Adrenal gland (tissue), 5 donors: ENCODE data around the gene MBOAT7.

Experiments
- POLR2A ChIP-seq, 2 donors: fragments of 450-650 bp; IDR thresholded peaks; one replicate each; pipeline ENCODE4 v1.6.1; 2017; ENCODE audit warnings: antibody characterized with exemption in 2 of 2, mild to moderate bottlenecking in 2 of 2, moderate library complexity in 1 of 2
- TF ChIP-seq, protein P1 (sequence below), 6 experiments: fragments of 450-650 bp in 4 of 6; fragments of 200-600 bp in 2 of 6; sonication (generic) in 1 of 6; IDR thresholded peaks; 1 replicate in 5 of 6; 2 replicates in 1 of 6; pipeline versions ENCODE4 v1.5.1 to v1.8.0; 2016 to 2021; ENCODE audit warnings: antibody characterized with exemption in 6 of 6, mild to moderate bottlenecking in 2 of 6, moderate library complexity in 1 of 6
- donor health status: DM: no; HTN: no; CAD: no.

GRCh38 chr19:54164369-54165068 is 24.9 kb downstream of the MBOAT7 start:
- no peak for TF ChIP-seq POLR2A (IDR thresholded peaks at IDR 0.05)
- TF ChIP-seq, protein P1, sequence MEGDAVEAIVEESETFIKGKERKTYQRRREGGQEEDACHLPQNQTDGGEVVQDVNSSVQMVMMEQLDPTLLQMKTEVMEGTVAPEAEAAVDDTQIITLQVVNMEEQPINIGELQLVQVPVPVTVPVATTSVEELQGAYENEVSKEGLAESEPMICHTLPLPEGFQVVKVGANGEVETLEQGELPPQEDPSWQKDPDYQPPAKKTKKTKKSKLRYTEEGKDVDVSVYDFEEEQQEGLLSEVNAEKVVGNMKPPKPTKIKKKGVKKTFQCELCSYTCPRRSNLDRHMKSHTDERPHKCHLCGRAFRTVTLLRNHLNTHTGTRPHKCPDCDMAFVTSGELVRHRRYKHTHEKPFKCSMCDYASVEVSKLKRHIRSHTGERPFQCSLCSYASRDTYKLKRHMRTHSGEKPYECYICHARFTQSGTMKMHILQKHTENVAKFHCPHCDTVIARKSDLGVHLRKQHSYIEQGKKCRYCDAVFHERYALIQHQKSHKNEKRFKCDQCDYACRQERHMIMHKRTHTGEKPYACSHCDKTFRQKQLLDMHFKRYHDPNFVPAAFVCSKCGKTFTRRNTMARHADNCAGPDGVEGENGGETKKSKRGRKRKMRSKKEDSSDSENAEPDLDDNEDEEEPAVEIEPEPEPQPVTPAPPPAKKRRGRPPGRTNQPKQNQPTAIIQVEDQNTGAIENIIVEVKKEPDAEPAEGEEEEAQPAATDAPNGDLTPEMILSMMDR (IDR thresholded peaks at IDR 0.05) = no peak
